Esophagus muscularis mucosa (tissue), 4 donors: ENCODE results near the gene DAB2IP. TPM values are rescaled to one million over a fixed set of nuclear protein-coding genes. Genes with fewer than 3 reads are reported as not detected.

ENCODE experiments used
- DNase-seq: peaks from one replicate; pipeline ENCODE4 v3.0.0-alpha.2; 2017; ENCODE audit errors: extremely low spot score
- H3K27ac ChIP-seq, 4 donors: fragments of 200-600 bp; sonication (generic); replicated peaks in 1 of 4; 1 replicate in 3 of 4; 2 replicates in 1 of 4; pipeline ENCODE4 v1.5.1; 2016 to 2019; ENCODE audit warnings: mild to moderate bottlenecking in 1 of 4
- H3K27me3 ChIP-seq, 4 donors: fragments of 200-600 bp; sonication (generic); one replicate each; pipeline versions ENCODE4 v1.5.1 to v1.6.0; 2016 to 2019
- H3K36me3 ChIP-seq, 4 donors: fragments of 200-600 bp; sonication (generic); one replicate each; pipeline ENCODE4 v1.5.1; 2016 to 2019
- H3K4me1 ChIP-seq, 4 donors: fragments of 200-600 bp; sonication (generic); one replicate each; pipeline ENCODE4 v1.5.1; 2016 to 2019
- H3K4me3 ChIP-seq, 4 donors: fragments of 200-600 bp; sonication (generic); 1 replicate in 2 of 4; 2 replicates in 2 of 4; pipeline ENCODE4 v1.5.1; 2016 to 2019; ENCODE audit warnings: mild to moderate bottlenecking in 4 of 4, moderate library complexity in 1 of 4
- H3K9me3 ChIP-seq, 4 donors: fragments of 200-600 bp; sonication (generic); 1 replicate in 3 of 4; 2 replicates in 1 of 4; pipeline ENCODE4 v1.5.1; 2016 to 2019
- CTCF ChIP-seq, 3 experiments: fragments of 200-600 bp in 2 of 3; fragments of 450-650 bp in 1 of 3; sonication (generic) in 2 of 3; IDR thresholded peaks; one replicate each; pipeline ENCODE4 v1.5.1; 2017 to 2019; ENCODE audit warnings: antibody characterized with exemption in 3 of 3, mild to moderate bottlenecking in 2 of 3, moderate library complexity in 1 of 3
- EP300 ChIP-seq: sonication (generic); formaldehyde crosslinking; IDR thresholded peaks from one replicate; pipeline ENCODE4 v1.6.1; 2017; ENCODE audit warnings: antibody characterized with exemption
- POLR2A ChIP-seq: fragments of 450-650 bp; IDR thresholded peaks from one replicate; pipeline ENCODE4 v1.6.1; 2017; ENCODE audit warnings: antibody characterized with exemption, moderate library complexity, mild to moderate bottlenecking, low read depth
- POLR2AphosphoS5 ChIP-seq, 2 donors: sonication (generic); formaldehyde crosslinking; IDR thresholded peaks; one replicate each; pipeline ENCODE4 v1.6.1; 2017; ENCODE audit warnings: antibody characterized with exemption in 2 of 2
- WGBS: methylation state at CpG from one replicate; pipeline ENCODE4 v1.1.5; 2018; 5-methylcytosine and 5-hydroxymethylcytosine counted together
- intact Hi-C: fragments of 100-400 bp; cut with DNase I; formaldehyde crosslinking; loops from one replicate; pipeline ENCODE4 v1.15.1; 2023
- total RNA-seq, 4 donors: library from RNA; depleted of rRNA; stranded (reverse); fragments of >200 nt; gene quantifications; one replicate each; pipeline versions ENCODE4 v1.1.0 to v1.2.1, GENCODE V29; 2016

DAB2IP gene
- total RNA-seq, 4 donors from 2014 or later: 41.7 to 102 (median 62.4) TPM

GRCh38 chr9:121746411-121746810 is 95.0 kb downstream of the DAB2IP start:
- 89% methylated on average over 5 of the region's 5 CpGs for WGBS
- TF ChIP-seq CTCF (IDR thresholded peaks at IDR 0.05) (no peak), POLR2AphosphoS5 (IDR thresholded peaks at IDR 0.05) (no peak), POLR2A (no peak), EP300 (no peak)
- H3K36me3 ChIP-seq: peaks cover 0 to 8% (median 0%) of the 10 kb centered on the region in 4 donors
- peak overlapping the region; percentile 69 to 94 (median 93) for H3K27ac ChIP-seq
- no peaks in the 10 kb centered on the region for H3K9me3 ChIP-seq
- intact Hi-C loops: no loop called here
- no peak overlapping the region for H3K4me3 ChIP-seq
- peaks cover 89 to 100% (median 99%) of the 10 kb centered on the region in 4 donors for H3K4me1 ChIP-seq
- H3K27me3 ChIP-seq: no peaks in the 10 kb centered on the region
- DNase-seq: no peak

GRCh38 chr9:121746866-121747265 is 95.4 kb downstream of the DAB2IP start:
- H3K27me3 ChIP-seq: no peaks in the 10 kb centered on the region
- H3K27ac ChIP-seq: peak overlapping the region; percentile 69 to 94 (median 93)
- intact Hi-C loops: no loop called here
- peaks cover 0 to 8% (median 0%) of the 10 kb centered on the region in 4 donors for H3K36me3 ChIP-seq
- H3K9me3 ChIP-seq: no peaks in the 10 kb centered on the region
- no peak for DNase-seq
- peaks cover 89 to 100% (median 99%) of the 10 kb centered on the region in 4 donors for H3K4me1 ChIP-seq
- 9% methylated on average over 1 of the region's 1 CpG for WGBS
- no peak overlapping the region for H3K4me3 ChIP-seq
- TF ChIP-seq POLR2A (no peak), CTCF (IDR thresholded peaks at IDR 0.05) (no peak), POLR2AphosphoS5 (IDR thresholded peaks at IDR 0.05) (no peak), EP300 (no peak)

GRCh38 chr9:121748074-121748473 is 96.6 kb downstream of the DAB2IP start:
- Histone ChIP-seq H3K4me3 (no peak overlapping the region), H3K36me3 (peaks cover 0 to 8% (median 0%) of the 10 kb centered on the region in 4 donors), H3K4me1 (peaks cover 89 to 100% (median 99%) of the 10 kb centered on the region in 4 donors), H3K27me3 (no peaks in the 10 kb centered on the region), H3K27ac (peak overlapping the region; percentile 69 to 94 (median 86)), H3K9me3 (no peaks in the 10 kb centered on the region)
- DNase-seq: no peak
- intact Hi-C loops: no loop called here
- TF ChIP-seq EP300 (no peak), POLR2AphosphoS5 (IDR thresholded peaks at IDR 0.05) (no peak), POLR2A (no peak), CTCF (IDR thresholded peaks at IDR 0.05) (no peak)
- WGBS: 42% methylated on average over 6 of the region's 6 CpGs

GRCh38 chr9:121748727-121749423 is 97.4 kb downstream of the DAB2IP start:
- H3K27me3 ChIP-seq: no peaks in the 10 kb centered on the region
- peaks cover 0 to 8% (median 0%) of the 10 kb centered on the region in 4 donors for H3K36me3 ChIP-seq
- peak; percentile 37 to 48 for TF ChIP-seq POLR2AphosphoS5 (IDR thresholded peaks at IDR 0.05)
- TF ChIP-seq POLR2A: no peak
- TF ChIP-seq EP300: peak; percentile 10
- peak in 2 of 3 experiments; percentile 12 to 24 for TF ChIP-seq CTCF (IDR thresholded peaks at IDR 0.05)
- H3K4me1 ChIP-seq: peaks cover 95 to 100% (median 100%) of the 10 kb centered on the region in 4 donors
- H3K27ac ChIP-seq: peak overlapping the region; percentile 69 to 94 (median 86)
- 50% methylated on average over 4 of the region's 11 CpGs for WGBS
- no peaks in the 10 kb centered on the region for H3K9me3 ChIP-seq
- no peak overlapping the region for H3K4me3 ChIP-seq
- intact Hi-C loops: no loop called here
- no peak for DNase-seq
